ENCODE measurements around the gene SARDH.
"Not testable (repeated sequence)": the region's sequence is repeated elsewhere in the genome, so short reads cannot be mapped to it uniquely, and the experiment has no call there.

The SARDH gene

DNA sequence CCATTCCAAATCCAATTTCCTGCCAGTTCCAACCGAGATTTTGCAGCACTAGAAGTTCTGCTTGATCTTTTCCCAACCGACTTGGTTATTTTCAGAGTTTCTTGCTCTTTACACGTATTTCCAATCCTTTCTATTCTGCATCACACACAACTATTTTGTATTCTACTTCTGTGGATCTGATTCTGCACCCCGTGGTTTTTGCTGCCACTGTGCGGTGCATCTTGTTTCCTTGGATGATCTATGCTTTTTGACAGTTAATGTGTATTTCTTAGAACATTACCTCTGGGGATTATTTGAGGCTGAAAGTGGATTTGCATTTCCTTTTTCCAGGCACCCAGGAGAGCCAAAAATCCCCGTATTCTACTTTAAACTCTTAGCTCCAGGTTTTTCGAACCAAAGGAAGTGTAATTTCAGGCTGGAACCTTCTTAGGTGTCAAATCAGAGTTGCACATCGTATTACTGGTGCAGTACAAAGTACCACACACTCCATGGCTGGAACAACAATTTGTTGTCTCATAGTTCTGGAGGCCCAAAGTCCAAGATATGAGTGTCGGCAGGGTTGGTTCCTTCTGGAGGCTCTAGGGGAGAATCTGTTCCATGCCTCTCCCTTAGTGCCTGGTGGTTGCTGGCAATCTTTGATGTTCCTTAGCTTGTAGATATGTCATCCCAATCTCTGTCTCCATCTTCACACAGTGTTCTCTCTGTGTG, 14.7 kb upstream of the SARDH start:
- Histone ChIP-seq H4K20me1 (ENCODE audit: insufficient read depth, low read length, poor library complexity, severe bottlenecking) (no peaks in the 10 kb centered on the region), H3K36me3 (ENCODE audit: insufficient read depth, low read length) (no peaks in the 10 kb centered on the region), H3K4me1 (ENCODE audit: insufficient read depth, low read length, poor library complexity, severe bottlenecking) (peaks cover 20% of the 10 kb centered on the region), H3K27me3 (ENCODE audit: insufficient read depth, low read length, poor library complexity, severe bottlenecking) (no peaks in the 10 kb centered on the region), H3K9me3 (ENCODE audit: insufficient read depth, low read depth, low read length) (no peaks in the 10 kb centered on the region), H2AFZ (ENCODE audit: low read length) (no peak overlapping the region), H3K79me2 (ENCODE audit: insufficient read depth, low read length) (no peaks in the 10 kb centered on the region), H3K4me3 (ENCODE audit: low read length, poor library complexity, severe bottlenecking) (peak overlapping the region; percentile 23), H3K9me2 (replicated peaks; ENCODE audit: low read depth, low read length) (no peaks in the 10 kb centered on the region), H3K9ac (ENCODE audit: low read depth, low read length, poor library complexity, severe bottlenecking) (peak overlapping the region; percentile 2), H3F3A (ENCODE audit: low read depth) (no peaks in the 10 kb centered on the region), H3K4me2 (ENCODE audit: low read depth, low read length, poor library complexity, severe bottlenecking) (peak overlapping the region; percentile 52)
- no peak for TF ChIP-seq EZH2phosphoT487 (IDR thresholded peaks at IDR 0.05; ENCODE audit: borderline replicate concordance)
- TF ChIP-seq, protein P1, sequence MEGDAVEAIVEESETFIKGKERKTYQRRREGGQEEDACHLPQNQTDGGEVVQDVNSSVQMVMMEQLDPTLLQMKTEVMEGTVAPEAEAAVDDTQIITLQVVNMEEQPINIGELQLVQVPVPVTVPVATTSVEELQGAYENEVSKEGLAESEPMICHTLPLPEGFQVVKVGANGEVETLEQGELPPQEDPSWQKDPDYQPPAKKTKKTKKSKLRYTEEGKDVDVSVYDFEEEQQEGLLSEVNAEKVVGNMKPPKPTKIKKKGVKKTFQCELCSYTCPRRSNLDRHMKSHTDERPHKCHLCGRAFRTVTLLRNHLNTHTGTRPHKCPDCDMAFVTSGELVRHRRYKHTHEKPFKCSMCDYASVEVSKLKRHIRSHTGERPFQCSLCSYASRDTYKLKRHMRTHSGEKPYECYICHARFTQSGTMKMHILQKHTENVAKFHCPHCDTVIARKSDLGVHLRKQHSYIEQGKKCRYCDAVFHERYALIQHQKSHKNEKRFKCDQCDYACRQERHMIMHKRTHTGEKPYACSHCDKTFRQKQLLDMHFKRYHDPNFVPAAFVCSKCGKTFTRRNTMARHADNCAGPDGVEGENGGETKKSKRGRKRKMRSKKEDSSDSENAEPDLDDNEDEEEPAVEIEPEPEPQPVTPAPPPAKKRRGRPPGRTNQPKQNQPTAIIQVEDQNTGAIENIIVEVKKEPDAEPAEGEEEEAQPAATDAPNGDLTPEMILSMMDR (conservative IDR thresholded peaks at IDR 0.05; ENCODE audit: low read length), result no peak

DNA sequence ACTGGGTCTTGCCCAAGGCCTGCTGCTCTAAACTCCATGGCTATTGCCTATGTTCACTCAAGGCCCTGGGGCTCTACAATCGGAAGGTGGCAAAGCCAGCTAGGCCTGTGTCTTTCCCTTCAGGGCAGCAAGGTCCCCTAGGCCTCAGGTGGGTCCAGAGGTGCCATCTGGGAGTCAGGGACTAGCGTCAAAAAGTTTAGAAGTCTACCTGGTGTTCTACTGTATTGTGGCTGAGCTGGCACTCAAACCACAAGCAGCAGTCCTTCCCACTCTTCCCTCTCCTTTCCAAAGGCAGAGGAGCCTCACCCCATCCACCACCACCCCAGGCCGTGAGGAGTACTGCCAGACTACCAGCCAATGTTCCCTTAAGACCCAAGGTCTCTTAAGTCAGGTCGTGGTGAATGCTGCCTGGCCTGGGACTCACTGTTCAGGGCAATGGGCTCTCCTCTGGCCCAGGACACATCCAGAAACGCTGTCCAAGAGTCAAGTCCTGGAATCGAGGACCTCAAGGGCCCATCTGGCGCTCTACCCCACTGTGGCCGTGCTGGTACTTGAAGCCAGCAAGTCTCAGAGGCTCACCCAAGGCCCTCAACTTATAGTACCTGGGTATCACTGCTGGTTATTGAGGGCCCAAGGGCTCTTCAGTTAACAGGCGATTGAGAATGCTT, 13.0 kb upstream of the SARDH start:
- Histone ChIP-seq H3K9me3 (ENCODE audit: insufficient read depth, low read depth, low read length) (no peaks in the 10 kb centered on the region), H3K4me2 (ENCODE audit: low read depth, low read length, poor library complexity, severe bottlenecking) (no peak overlapping the region), H3K4me1 (ENCODE audit: insufficient read depth, low read length, poor library complexity, severe bottlenecking) (peaks cover 35% of the 10 kb centered on the region), H3K4me3 (ENCODE audit: low read length, poor library complexity, severe bottlenecking) (no peak overlapping the region), H3K9ac (ENCODE audit: low read depth, low read length, poor library complexity, severe bottlenecking) (no peak overlapping the region), H3K36me3 (ENCODE audit: insufficient read depth, low read length) (no peaks in the 10 kb centered on the region), H3K79me2 (ENCODE audit: insufficient read depth, low read length) (no peaks in the 10 kb centered on the region), H2AFZ (ENCODE audit: low read length) (no peak overlapping the region), H3F3A (ENCODE audit: low read depth) (no peaks in the 10 kb centered on the region), H3K27me3 (ENCODE audit: insufficient read depth, low read length, poor library complexity, severe bottlenecking) (no peaks in the 10 kb centered on the region), H3K9me2 (replicated peaks; ENCODE audit: low read depth, low read length) (no peaks in the 10 kb centered on the region), H4K20me1 (ENCODE audit: insufficient read depth, low read length, poor library complexity, severe bottlenecking) (no peaks in the 10 kb centered on the region)
- TF ChIP-seq, protein P1 (conservative IDR thresholded peaks at IDR 0.05; ENCODE audit: low read length), result no peak
- no peak for TF ChIP-seq EZH2phosphoT487 (IDR thresholded peaks at IDR 0.05; ENCODE audit: borderline replicate concordance)

DNA sequence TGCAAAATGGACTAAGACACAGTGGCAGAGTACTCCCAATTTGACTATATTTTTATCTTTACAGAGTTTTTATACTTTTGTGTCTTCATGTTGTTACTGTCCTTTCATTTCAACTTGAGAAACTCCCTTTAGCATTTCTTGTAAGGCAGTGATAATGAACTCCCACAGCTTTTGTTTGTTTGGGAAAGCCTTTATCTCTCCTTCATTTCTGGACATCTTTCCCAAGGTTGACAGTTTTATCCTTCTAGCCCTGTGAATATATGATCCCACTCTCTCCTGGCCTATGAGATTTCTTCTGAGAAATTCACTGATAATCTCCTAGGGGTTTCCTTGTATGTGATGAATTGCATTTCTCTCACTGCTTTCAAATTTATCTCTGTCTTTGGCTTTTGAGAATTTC, 9.2 kb upstream of the SARDH start:
- H3K9me2 ChIP-seq (replicated peaks; ENCODE audit: low read depth, low read length), result no peaks in the 10 kb centered on the region
- no peaks in the 10 kb centered on the region for H3F3A ChIP-seq (ENCODE audit: low read depth)
- H3K4me3 ChIP-seq (ENCODE audit: low read length, poor library complexity, severe bottlenecking), result no peak overlapping the region
- no peaks in the 10 kb centered on the region for H3K27me3 ChIP-seq (ENCODE audit: insufficient read depth, low read length, poor library complexity, severe bottlenecking)
- H2AFZ ChIP-seq (ENCODE audit: low read length), result no peak overlapping the region
- no peaks in the 10 kb centered on the region for H3K9me3 ChIP-seq (ENCODE audit: insufficient read depth, low read depth, low read length)
- no peaks in the 10 kb centered on the region for H3K36me3 ChIP-seq (ENCODE audit: insufficient read depth, low read length)
- H3K9ac ChIP-seq (ENCODE audit: low read depth, low read length, poor library complexity, severe bottlenecking), result no peak overlapping the region
- TF ChIP-seq EZH2phosphoT487 (IDR thresholded peaks at IDR 0.05; ENCODE audit: borderline replicate concordance), result no peak
- H3K79me2 ChIP-seq (ENCODE audit: insufficient read depth, low read length), result no peaks in the 10 kb centered on the region
- H3K4me1 ChIP-seq (ENCODE audit: insufficient read depth, low read length, poor library complexity, severe bottlenecking), result peaks cover 26% of the 10 kb centered on the region
- peak overlapping the region; percentile 13 for H3K4me2 ChIP-seq (ENCODE audit: low read depth, low read length, poor library complexity, severe bottlenecking)
- no peaks in the 10 kb centered on the region for H4K20me1 ChIP-seq (ENCODE audit: insufficient read depth, low read length, poor library complexity, severe bottlenecking)

DNA sequence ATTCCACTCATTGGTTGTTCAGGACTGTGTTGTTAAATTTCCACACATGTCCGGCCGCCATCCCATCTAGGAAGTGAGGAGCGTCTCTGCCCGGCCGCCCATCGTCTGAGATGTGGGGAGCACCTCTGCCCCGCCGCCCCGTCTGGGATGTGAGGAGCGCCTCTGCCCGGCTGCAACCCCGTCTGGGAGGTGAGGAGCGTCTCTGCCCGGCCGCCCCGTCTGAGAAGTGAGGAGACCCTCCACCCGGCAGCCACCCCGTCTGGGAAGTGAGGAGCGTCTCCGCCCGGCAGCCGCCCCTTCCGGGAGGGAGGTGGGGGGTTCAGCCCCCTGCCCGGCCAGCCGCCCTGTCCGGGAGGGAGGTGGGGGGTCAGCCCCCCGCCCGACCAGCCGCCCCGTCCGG, 6.4 kb upstream of the SARDH start:
- not testable (repeated sequence) for H3K4me2 ChIP-seq (ENCODE audit: low read depth, low read length, poor library complexity, severe bottlenecking); H3K9me3 ChIP-seq (ENCODE audit: insufficient read depth, low read depth, low read length)

More for the DNA sequence above, 6.4 kb upstream of the SARDH start:
- peaks cover 16% of the 10 kb centered on the region for H3K4me1 ChIP-seq (ENCODE audit: insufficient read depth, low read length, poor library complexity, severe bottlenecking)
- not testable (repeated sequence) for H3K79me2 ChIP-seq (ENCODE audit: insufficient read depth, low read length); H3K4me3 ChIP-seq (ENCODE audit: low read length, poor library complexity, severe bottlenecking); H2AFZ ChIP-seq (ENCODE audit: low read length); H3K9ac ChIP-seq (ENCODE audit: low read depth, low read length, poor library complexity, severe bottlenecking); H3F3A ChIP-seq (ENCODE audit: low read depth); H4K20me1 ChIP-seq (ENCODE audit: insufficient read depth, low read length, poor library complexity, severe bottlenecking); H3K36me3 ChIP-seq (ENCODE audit: insufficient read depth, low read length); H3K9me2 ChIP-seq (replicated peaks; ENCODE audit: low read depth, low read length); H3K27me3 ChIP-seq (ENCODE audit: insufficient read depth, low read length, poor library complexity, severe bottlenecking)
